ENCODE results near the gene OXER1.

OXER1 gene

DNA sequence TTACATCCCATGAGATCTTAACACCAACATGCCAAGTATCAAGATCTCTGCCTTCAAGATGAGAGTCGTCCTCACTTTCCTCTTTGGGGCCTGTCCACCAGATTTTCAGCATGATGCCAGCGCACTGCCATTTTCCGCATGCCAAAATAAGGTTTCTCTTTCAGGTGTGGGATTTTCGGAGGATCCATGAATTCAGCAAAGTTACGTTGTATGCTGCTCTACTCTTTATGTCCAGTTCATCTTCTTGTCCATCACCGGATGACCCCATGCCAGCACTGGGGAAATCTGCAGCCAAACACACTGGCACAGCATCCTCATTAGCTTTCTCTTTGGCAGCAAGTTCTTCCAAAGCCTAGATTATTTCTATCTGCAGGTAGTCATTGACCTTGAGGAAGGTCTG is 33.3 kb upstream of the OXER1 start:
- H3K9me3 Mint-ChIP-seq: no peaks in the 10 kb centered on the region
- peaks cover 1% of the 10 kb centered on the region for H3K27me3 Mint-ChIP-seq
- no peak overlapping the region for H3K4me3 Mint-ChIP-seq
- peaks cover 28% of the 10 kb centered on the region for H3K4me1 Mint-ChIP-seq
- H3K27ac Mint-ChIP-seq: no peak overlapping the region
- H3K36me3 Mint-ChIP-seq: no peaks in the 10 kb centered on the region

DNA sequence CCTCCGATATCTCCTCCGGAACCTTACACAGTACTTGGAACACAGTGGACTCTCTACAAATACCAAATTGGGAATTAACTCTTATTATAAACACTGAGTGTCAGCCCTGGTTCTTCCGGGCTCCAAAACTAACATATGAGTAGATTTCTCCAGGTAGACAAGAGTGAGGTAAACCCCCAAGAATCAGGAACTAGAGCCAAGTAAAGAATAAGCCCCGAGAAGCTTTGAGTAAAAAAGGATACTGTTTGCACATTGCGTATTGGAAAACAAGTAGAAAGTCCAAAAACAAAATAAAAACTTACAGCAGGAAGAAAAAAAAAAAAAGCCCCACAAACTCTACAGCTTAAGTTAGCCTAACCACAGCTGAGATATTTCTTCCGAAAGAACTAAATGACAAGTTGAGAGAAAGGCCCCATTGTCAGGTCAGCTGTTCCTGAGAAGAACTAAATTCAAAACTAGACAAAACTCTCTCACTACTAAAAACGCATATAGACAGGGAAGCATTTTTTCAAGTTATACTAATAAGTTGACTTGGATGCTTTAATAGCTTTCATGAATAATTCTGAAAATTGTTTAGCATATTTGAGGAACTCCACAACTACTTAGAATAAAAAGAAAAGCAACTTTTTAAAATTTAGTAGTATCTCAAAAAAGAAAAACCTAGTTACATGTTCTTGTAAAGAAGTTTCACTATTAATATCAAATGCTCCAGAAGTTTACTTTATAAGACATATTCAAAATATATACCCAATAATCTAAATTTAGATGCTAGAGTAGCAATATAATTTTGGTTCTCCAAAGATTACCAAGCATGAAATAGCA is 32.7 kb upstream of the OXER1 start:
- H3K36me3 Mint-ChIP-seq: no peaks in the 10 kb centered on the region
- no peak overlapping the region for H3K27ac Mint-ChIP-seq
- peaks cover 6% of the 10 kb centered on the region for H3K27me3 Mint-ChIP-seq
- H3K9me3 Mint-ChIP-seq: no peaks in the 10 kb centered on the region
- no peak overlapping the region for H3K4me3 Mint-ChIP-seq
- peaks cover 33% of the 10 kb centered on the region for H3K4me1 Mint-ChIP-seq

DNA sequence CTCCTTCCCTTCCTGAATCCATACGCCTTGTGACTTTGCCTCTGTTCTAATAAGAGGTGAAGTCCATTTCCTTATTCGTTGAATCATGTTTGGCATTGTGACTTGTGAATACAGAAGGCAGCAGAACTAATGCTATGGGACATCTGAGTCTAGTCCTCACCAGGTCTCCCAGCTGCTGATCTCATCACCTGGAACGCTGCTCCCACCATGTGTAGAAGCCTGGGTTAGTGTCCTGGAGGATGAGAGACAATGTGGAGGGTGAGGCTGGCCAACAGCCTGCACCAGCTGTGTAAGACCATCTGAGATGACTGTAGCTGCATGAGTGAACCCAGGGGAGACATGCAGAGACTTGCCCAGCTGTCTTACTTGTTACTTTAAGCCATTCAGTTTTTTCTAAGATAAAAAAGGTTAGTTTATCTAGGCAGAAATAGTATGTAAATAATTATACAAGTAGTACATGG is 31.9 kb upstream of the OXER1 start:
- Mint-ChIP-seq H3K27me3 (peaks cover 13% of the 10 kb centered on the region), H3K36me3 (peaks cover 2% of the 10 kb centered on the region), H3K9me3 (no peaks in the 10 kb centered on the region), H3K27ac (no peak overlapping the region), H3K4me3 (no peak overlapping the region), H3K4me1 (peaks cover 38% of the 10 kb centered on the region)

DNA sequence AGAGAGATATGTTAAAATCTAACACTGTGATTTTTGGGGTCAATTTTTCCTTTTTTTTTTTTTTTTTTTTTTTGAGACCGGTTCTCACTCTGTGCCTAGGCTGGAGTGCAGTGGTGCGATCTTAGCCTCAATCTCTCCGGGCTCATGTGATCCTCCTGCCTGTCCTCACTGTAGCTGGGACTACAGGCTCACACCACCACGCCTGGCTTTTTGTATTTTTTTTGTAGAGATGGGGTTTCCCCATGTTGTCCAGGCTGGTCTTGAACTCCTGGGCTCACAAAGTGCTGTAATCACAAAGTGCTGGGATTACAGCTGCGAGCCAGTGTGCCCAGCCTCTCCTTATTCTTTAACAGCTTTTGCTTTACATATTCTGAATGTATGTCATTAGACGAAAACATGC is 31.3 kb upstream of the OXER1 start:
- Mint-ChIP-seq H3K27ac (no peak overlapping the region), H3K36me3 (peaks cover 2% of the 10 kb centered on the region), H3K4me3 (no peak overlapping the region), H3K4me1 (peaks cover 32% of the 10 kb centered on the region), H3K27me3 (peaks cover 15% of the 10 kb centered on the region), H3K9me3 (no peaks in the 10 kb centered on the region)

DNA sequence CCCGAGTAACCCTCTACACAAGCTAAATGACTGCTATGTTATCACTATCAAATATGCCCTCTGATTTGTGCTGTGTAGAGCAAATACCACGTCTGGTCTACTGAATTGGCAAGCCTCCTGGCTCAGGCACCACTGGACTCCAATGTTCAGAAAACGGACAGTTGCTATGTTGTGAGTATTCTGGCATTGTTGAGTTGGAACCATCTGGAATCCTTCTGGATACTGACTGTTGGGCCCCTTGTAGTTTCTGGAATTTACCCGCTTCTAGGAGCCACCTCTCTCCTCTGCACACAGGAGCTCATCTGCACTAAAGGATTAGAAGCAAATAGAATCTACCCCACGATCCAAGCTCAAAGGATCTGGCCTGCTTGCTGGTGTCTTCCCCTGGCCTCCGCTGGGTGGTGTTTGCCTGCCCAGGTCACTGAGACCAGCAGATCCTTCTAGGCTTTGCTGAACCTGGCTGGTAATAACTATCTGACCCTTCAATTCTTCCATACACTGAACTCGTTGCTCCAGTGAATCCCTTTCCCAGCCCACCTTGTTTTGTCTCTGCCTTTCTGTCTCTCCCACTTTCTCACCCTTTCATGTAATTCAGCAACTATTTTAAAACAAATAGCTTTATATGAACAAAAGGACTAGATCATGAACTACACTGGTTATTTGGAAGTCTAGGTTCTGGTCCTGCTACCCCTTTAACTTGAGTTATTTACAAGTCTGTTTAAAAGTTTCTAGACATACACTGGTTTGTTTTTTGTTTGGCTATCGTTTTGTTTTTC is 30.5 kb upstream of the OXER1 start:
- H3K36me3 Mint-ChIP-seq: peaks cover 2% of the 10 kb centered on the region
- H3K9me3 Mint-ChIP-seq: no peaks in the 10 kb centered on the region
- H3K4me3 Mint-ChIP-seq: no peak overlapping the region
- H3K27me3 Mint-ChIP-seq: peaks cover 22% of the 10 kb centered on the region
- peaks cover 31% of the 10 kb centered on the region for H3K4me1 Mint-ChIP-seq
- H3K27ac Mint-ChIP-seq: no peak overlapping the region

DNA sequence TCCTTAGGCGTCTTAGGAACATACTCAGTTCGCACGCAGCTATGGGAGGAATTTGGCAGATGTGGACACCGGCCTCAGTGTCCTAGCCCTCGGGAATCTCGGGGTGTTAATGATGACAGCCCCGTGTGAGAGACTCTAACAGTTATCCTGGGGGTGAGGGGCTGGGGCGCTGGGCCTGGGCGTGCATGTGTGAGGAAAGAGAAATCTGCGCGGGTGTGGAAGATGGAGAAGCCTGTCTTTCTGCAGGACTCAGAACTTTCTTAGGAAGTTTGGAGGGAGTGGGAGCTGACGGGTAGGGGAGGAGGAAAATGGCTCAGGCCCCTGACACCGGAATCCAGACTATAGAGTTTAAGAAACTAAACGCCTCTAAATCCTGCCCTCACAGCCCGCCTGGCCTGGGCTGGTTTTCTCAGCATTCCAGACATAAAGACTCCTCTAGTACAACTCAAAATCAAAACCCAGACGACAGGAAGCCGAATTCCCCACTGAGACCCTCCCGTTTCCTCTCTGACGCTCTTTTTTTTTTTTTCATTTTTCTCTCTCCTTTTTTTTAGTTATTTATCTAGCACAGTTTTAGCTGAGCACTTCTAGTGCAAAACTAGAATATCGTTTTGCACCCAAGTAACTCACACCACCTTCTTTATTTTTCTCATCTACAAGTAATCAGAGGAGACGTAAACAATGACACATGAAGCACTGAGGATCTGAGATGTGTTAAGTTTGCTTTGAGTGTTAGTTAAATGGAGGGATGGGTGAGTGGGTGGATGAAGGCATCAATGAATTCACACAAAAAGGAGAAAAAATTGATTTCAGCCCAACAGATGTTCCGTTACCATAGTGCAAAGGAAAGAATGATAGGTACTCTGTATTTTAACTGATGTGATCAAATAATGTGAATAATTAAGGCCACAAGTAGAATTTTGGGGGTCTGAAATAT is 29.7 kb upstream of the OXER1 start:
- Mint-ChIP-seq H3K4me1 (peaks cover 31% of the 10 kb centered on the region), H3K27ac (peak overlapping the region; percentile 52), H3K9me3 (no peaks in the 10 kb centered on the region), H3K36me3 (peaks cover 2% of the 10 kb centered on the region), H3K4me3 (peak overlapping the region; percentile 84), H3K27me3 (peaks cover 24% of the 10 kb centered on the region)

DNA sequence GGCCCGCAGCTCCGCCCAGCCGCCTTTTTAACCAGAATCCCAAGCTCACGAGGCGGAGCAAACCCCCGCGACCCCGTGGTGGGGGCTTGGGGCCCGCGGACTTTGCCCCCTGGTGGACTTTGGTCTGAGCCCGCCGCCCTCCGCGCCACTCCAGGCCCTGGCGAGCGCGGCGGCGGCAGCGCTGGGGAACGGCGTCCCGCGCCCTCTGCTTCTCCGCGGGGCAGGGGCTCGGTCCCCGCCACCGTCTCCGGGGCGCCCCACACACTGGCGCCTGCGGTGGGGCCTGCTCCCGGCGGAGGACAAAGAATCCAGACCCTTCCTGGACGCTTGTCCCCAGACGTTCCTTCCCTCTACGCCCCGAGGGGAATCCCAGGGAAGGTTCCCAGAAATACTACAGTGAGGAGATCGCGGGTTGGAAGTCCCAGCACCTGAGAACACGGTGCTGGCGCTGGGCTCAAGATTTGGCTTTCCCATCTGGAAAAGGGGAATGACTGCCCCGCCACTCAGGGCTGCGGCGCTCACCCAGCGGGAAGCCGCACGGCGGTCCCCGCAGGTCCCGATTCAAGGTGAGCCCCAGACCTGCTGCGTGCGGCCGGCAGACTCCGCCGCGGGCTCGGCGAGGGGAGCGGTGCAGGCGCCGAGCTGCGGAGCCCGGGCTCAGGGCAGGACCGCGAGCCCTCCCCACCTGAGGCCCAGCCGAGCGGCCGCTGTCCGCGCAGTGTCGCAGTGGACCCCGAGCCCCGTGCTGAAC is 28.8 kb upstream of the OXER1 start, which contains the start of gene HAAO:
Gene HAAO, minus strand, starts transcription at position 1 of the 751 bp plus-strand sequence. CDS start 47 bp downstream, outside the sequence.
- H3K4me1 Mint-ChIP-seq: peaks cover 31% of the 10 kb centered on the region
- H3K27ac Mint-ChIP-seq: peak within 1 kb of the TSS; percentile 84
- peaks cover 2% of the 10 kb centered on the region for H3K36me3 Mint-ChIP-seq
- H3K9me3 Mint-ChIP-seq: no peaks in the 10 kb centered on the region
- peak within 1 kb of the TSS; percentile 86 for H3K4me3 Mint-ChIP-seq
- H3K27me3 Mint-ChIP-seq: peaks cover 24% of the 10 kb centered on the region

DNA sequence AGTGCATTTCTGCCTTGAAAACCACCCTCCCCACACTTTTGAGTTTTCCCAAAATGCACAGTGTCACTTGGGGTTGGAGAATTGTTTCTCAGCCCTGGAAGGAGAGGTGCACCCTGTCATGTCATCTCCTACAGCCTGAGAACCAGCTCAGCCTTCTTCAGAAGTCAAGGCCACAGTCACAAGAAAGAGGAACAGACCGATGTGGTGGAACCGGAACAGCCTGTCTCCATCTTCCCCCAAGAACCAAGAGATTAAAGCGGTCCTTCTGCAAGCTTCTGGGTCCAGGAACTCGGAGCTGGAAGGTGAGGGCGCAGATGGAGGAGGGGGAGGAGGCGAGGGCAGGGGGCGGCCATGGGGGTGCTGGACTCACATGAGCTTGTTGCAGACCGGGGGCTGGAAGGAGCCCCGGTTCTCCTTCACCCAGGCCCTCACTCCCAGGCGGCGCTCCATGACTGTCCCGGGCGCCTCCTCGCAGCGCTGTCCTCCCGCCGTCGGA is 28.2 kb upstream of the OXER1 start:
- Mint-ChIP-seq H3K27me3 (peaks cover 24% of the 10 kb centered on the region), H3K9me3 (no peaks in the 10 kb centered on the region), H3K27ac (peak overlapping the region; percentile 84), H3K36me3 (peaks cover 2% of the 10 kb centered on the region), H3K4me3 (peak overlapping the region; percentile 86), H3K4me1 (peaks cover 31% of the 10 kb centered on the region)

DNA sequence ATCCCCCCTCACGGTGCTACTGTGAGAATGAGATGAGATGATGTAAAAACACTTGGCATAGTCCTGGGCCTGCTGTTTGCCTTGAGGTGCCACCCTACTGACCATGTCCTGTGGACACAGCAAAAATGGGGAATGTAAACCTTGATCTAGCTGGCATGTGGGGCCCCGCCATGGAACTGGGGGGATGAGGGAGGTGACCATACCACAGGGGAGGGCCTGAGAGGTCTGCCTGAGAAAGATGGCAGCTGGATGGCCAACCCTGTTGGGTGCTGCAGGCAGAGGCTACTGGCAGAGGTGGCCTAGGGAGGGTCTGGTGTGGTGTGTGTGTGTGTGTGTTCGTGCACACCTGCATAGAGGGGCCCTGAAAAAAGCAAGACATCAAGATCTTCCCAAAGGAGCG is 27.7 kb upstream of the OXER1 start:
- no peaks in the 10 kb centered on the region for H3K9me3 Mint-ChIP-seq
- peaks cover 2% of the 10 kb centered on the region for H3K36me3 Mint-ChIP-seq
- H3K27me3 Mint-ChIP-seq: peaks cover 24% of the 10 kb centered on the region
- H3K4me1 Mint-ChIP-seq: peaks cover 31% of the 10 kb centered on the region
- H3K4me3 Mint-ChIP-seq: peak overlapping the region; percentile 86
- H3K27ac Mint-ChIP-seq: no peak overlapping the region

DNA sequence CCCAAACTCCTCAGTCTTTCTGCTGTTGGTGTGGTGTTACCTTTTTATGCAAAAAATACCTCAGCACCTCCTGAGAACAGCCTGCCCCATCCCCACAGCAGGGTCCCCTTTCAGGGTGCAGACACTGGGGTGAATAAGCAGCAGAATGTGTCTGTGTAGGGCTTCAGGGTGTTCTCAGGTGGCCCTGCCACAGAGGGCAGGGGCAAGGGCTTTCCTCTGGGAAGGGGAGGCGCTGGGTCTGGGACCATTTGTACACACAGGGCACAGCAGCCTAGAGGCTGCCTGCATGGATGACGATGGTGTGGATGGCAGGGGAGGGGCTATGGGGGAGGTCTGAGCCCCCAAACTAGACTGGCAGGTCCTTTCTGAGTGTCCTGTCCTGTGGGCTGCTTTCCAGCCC is 25.8 kb upstream of the OXER1 start:
- peaks cover 28% of the 10 kb centered on the region for H3K4me1 Mint-ChIP-seq
- peaks cover 2% of the 10 kb centered on the region for H3K36me3 Mint-ChIP-seq
- no peak overlapping the region for H3K4me3 Mint-ChIP-seq
- no peak overlapping the region for H3K27ac Mint-ChIP-seq
- peaks cover 24% of the 10 kb centered on the region for H3K27me3 Mint-ChIP-seq
- H3K9me3 Mint-ChIP-seq: no peaks in the 10 kb centered on the region

DNA sequence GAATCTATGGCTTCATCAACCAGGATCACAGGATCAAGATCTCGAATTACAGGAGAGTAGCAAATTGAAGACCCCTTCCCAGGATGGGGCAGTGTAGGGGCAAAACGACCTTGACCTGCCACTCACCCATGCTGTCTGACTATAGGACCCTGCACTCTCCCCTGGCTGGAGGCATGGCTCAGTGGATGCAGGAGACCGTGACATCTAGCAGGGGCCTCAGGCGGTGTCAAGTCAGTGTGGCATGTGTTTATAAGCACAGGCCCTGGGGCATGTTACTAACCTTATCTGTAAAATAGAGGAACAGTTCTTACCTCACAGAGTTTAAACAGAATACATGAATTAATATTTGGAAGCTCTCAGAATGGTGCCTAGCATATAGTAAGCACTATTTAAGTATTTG is 24.9 kb upstream of the OXER1 start:
- H3K9me3 Mint-ChIP-seq: no peaks in the 10 kb centered on the region
- H3K4me3 Mint-ChIP-seq: no peak overlapping the region
- H3K36me3 Mint-ChIP-seq: peaks cover 2% of the 10 kb centered on the region
- H3K27me3 Mint-ChIP-seq: peaks cover 24% of the 10 kb centered on the region
- H3K4me1 Mint-ChIP-seq: peaks cover 20% of the 10 kb centered on the region
- H3K27ac Mint-ChIP-seq: no peak overlapping the region

DNA sequence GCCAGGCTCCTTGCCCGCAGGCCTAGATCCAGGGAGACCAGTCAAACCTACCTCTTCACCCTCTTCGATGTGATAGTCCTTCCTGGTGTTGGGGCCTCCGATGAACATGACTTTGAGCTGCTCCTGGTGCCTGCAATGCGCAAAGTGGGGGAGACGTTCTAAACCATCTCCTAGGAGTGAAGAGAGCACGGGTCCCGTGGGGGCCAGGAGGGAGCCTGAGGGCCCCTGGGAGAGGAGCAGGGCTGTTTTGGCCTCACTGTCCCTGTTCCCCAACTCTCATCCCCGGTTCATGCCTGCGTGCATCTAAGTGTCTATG is 24.5 kb upstream of the OXER1 start:
- H3K4me3 Mint-ChIP-seq: no peak overlapping the region
- H3K27ac Mint-ChIP-seq: no peak overlapping the region
- H3K9me3 Mint-ChIP-seq: no peaks in the 10 kb centered on the region
- peaks cover 15% of the 10 kb centered on the region for H3K4me1 Mint-ChIP-seq
- H3K27me3 Mint-ChIP-seq: peaks cover 22% of the 10 kb centered on the region
- H3K36me3 Mint-ChIP-seq: peaks cover 2% of the 10 kb centered on the region

DNA sequence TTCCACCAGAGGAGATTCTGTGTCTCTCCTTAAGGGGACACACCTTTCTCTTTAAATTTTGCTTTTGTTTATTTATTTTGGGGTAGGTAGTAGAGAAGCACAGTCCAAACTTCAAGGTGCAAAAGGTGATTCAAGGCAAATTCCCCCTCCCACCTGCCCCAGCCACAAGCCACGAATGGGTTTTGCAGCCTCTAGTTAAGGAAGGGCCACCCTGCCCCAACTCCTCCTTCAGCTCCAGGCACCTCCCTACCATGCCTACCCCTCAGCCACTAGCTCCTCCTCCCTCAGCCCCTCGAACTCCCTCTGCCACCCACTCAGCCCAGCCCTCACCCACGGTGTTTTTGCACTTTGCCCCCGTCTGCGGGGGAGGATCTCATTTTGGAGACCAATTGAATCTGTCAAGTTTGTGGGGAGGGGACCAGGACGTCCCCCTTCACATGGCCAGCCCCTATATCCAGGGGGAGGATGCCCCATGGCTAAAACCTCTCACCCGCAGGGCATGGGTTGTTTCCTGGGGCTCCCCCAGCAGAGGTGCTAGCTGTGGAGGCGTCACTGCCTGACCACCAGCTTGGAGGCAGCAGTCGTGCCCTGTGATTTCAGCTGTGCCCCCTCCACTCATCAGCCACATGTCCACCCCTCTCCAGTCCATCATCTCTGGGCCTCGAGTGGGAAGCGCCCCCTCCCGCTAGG is 24.0 kb upstream of the OXER1 start:
- H3K27me3 Mint-ChIP-seq: peaks cover 22% of the 10 kb centered on the region
- no peaks in the 10 kb centered on the region for H3K9me3 Mint-ChIP-seq
- no peak overlapping the region for H3K27ac Mint-ChIP-seq
- H3K4me3 Mint-ChIP-seq: no peak overlapping the region
- H3K36me3 Mint-ChIP-seq: peaks cover 2% of the 10 kb centered on the region
- peaks cover 12% of the 10 kb centered on the region for H3K4me1 Mint-ChIP-seq

DNA sequence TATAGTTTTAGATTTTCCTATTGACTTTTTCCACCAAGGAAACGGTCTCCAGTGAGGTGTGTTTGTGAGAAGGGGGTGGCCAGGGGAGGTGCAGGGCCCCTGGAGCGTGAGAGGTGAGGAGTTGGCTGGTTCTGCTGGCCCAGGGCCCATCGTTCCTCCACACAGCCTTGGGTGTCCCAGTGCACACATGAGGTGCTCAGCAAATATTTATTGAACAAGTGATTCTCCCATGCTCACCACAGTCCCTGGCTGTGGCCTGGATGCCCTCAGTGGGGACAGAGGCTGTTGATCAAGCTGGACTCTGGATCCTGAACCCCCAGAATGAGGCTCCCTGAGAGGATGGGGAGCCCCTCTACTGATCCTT is 23.5 kb upstream of the OXER1 start:
- H3K9me3 Mint-ChIP-seq: no peaks in the 10 kb centered on the region
- H3K27me3 Mint-ChIP-seq: peaks cover 22% of the 10 kb centered on the region
- H3K36me3 Mint-ChIP-seq: peaks cover 2% of the 10 kb centered on the region
- no peak overlapping the region for H3K4me3 Mint-ChIP-seq
- H3K4me1 Mint-ChIP-seq: peaks cover 12% of the 10 kb centered on the region
- no peak overlapping the region for H3K27ac Mint-ChIP-seq
